Urothelium cell line (cell line): ENCODE data around the gene AMDHD2.

ENCODE experiments used
- DNase-seq: peaks from one replicate; pipeline ENCODE4 v3.0.0; 2011; ENCODE audit warnings: low spot score, mixed read lengths
- FAIRE-seq: peaks from 2 replicates; lab custom pipeline; 2011; peaks lifted over from hg19 to GRCh38; lab: Jason Lieb, UNC

Gene AMDHD2

GRCh38 chr16:2515180-2515851 is 4.9 kb upstream of the AMDHD2 start:
- DNase-seq, result no peak
- FAIRE-seq, result no peak

GRCh38 chr16:2516391-2517240 is 3.6 kb upstream of the AMDHD2 start:
- no peak for DNase-seq
- FAIRE-seq, result no peak

- FAIRE-seq (no peak), DNase-seq (no peak)
These were observed 2.1 kb upstream of the AMDHD2 start for GRCh38 chr16:2517954-2518605.

- DNase-seq (no peak), FAIRE-seq (peak; percentile 56)
These were observed 1.1 kb upstream of the AMDHD2 start for GRCh38 chr16:2518823-2519710.

- FAIRE-seq, result no peak
- no peak for DNase-seq
These were observed 475 bp upstream of the AMDHD2 start for GRCh38 chr16:2519711-2520080.

- DNase-seq, result peak; percentile 62
- FAIRE-seq, result no peak
These were observed 787 bp downstream of the AMDHD2 start for GRCh38 chr16:2520784-2521531.

GRCh38 chr16:2523801-2524231 is 3.6 kb downstream of the AMDHD2 start:
- DNase-seq (no peak), FAIRE-seq (no peak)

GRCh38 chr16:2524339-2524938 is 4.3 kb downstream of the AMDHD2 start:
- DNase-seq, result no peak
- FAIRE-seq, result no peak

- DNase-seq, result no peak
These were observed 6.0 kb downstream of the AMDHD2 start for GRCh38 chr16:2526135-2526534.

GRCh38 chr16:2527071-2527783 is 7.1 kb downstream of the AMDHD2 start:
- no peak for FAIRE-seq
- no peak for DNase-seq

More at GRCh38 chr16:2526135-2526534, 6.0 kb downstream of the AMDHD2 start:
- FAIRE-seq, result no peak

- DNase-seq, result no peak
- no peak for FAIRE-seq
These were observed 7.6 kb downstream of the AMDHD2 start for GRCh38 chr16:2527784-2528100.

- DNase-seq (no peak), FAIRE-seq (no peak)
These were observed 8.2 kb downstream of the AMDHD2 start for GRCh38 chr16:2528161-2529060.

- DNase-seq, result no peak
- FAIRE-seq, result no peak
These were observed 9.1 kb downstream of the AMDHD2 start for GRCh38 chr16:2529061-2529931.

GRCh38 chr16:2529961-2530628 is 9.9 kb downstream of the AMDHD2 start:
- no peak for DNase-seq
- FAIRE-seq, result peak; percentile 37

GRCh38 chr16:2530629-2531318 is 10.6 kb downstream of the AMDHD2 start:
- FAIRE-seq, result no peak
- no peak for DNase-seq

GRCh38 chr16:2531371-2531695 is 11.2 kb downstream of the AMDHD2 start, which contains the start of gene CEMP1:
Gene CEMP1 (minus strand): TSS chr16:2531408. CDS start chr16:2531073, 335 bp downstream.
- FAIRE-seq (no peak), DNase-seq (no peak)
